ENCODE measurements around the gene PIEZO2.
"Not testable (repeated sequence)": the region's sequence is repeated elsewhere in the genome, so short reads cannot be mapped to it uniquely, and the experiment has no call there.

PIEZO2 gene

DNA sequence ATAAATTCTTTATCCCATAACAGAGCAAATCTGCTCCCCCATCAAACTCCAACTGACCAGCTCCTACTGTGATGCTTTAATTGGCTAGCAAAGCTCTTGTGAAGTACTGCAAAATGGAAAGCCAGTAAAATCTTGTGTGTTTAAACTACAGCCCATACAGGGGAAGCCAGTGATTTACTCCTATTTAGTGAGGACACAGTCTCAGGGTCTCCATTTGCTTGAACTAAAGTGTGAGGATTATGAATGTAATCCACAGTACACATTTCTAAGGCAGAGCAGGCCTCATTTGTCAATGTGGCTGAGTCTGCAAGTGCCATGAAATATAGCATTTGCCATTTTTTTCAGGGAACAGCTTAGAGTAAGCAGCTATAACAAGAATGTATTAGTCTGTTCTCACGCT is 259.3 kb downstream of the PIEZO2 start:
- DNase-seq: no peak

- DNase-seq: no peak
Measured at GRCh38 chr18:10878703-10879102, 270.7 kb downstream of the PIEZO2 start.

DNA sequence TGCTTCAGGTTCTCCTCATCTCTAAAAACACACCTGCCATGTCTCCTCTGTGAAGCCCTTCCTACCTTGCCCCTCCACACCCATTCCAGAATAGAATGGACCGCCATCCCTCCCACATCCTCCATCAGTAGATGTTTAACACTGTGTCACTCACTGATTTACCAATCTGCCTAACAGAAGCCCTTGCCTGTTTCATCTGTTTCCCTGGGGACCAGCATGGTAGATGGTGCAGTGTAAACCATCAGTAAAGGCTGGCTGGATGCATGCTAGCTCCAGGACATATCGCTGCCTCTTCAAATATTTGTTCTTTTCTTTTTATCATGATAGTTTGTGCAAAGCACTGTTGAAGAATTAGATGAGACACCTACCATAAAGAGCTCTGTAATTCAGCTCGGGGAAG is 271.4 kb downstream of the PIEZO2 start:
- DNase-seq: no peak

- DNase-seq: no peak
Measured at GRCh38 chr18:10875811-10876210, 273.6 kb downstream of the PIEZO2 start.

GRCh38 chr18:10872304-10872703 is 277.1 kb downstream of the PIEZO2 start:
- no peak for DNase-seq

GRCh38 chr18:10864722-10865121 is 284.6 kb downstream of the PIEZO2 start:
- no peak for DNase-seq

- no peak for DNase-seq
Measured at GRCh38 chr18:10863026-10863425, 286.3 kb downstream of the PIEZO2 start.

- DNase-seq: no peak
Measured at GRCh38 chr18:10860928-10861327, 288.4 kb downstream of the PIEZO2 start.

DNA sequence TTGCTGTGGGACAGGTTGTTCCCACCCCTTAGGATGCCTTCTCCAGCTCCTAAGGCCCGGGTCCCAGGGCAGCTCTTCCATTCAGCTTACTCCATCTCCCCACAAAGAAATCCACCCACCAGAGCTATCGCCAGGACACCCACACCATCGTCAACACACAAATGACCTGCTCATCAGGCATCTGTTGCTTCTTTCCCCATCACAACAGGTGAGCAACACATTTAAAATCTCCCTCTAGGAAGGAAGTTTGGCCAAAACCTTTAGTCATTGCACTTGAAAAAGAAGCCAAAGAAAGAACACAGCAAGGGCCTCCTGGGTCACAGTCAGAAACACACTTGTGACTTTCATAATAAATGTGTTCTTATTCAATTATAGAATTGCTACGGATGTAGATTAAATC is 289.0 kb downstream of the PIEZO2 start:
- DNase-seq: no peak

DNA sequence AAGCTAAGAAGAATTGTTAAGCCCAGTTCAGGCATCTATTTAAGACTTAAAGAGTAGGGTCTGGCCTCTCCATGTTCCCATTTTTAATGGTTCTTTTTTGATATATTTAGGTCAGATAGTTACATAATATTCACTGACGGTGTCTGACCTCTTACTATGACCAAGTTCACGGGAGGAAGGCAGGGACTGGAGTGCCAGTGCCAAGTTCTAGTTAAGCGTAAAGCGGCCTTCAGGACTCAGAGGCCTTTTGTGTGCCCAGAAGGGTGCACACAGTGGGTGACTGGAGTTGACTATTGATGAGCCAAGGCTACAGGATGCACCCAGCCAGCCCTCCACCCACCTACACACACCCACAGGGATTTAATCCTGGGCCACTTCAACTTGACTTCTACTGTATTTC is 290.9 kb downstream of the PIEZO2 start:
- DNase-seq: no peak

DNA sequence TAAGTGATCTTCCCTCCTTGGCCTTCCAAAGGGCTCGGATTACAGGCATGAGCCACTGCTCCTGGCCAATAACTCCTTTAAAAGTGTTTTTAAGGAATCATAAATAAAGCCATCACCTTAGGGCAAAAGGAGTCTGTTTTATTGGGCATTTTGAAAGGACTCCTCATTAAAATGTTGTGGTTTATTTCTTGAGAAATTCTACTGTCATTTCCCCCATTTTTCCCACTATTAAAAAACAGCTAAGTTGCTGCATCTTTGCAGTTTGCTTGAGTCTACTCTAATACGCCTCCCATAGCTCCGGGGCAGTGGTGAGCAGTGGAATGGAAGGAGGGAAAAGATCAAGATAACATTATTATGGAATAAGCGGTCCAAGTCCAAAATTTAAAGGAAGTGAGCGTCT is 293.2 kb downstream of the PIEZO2 start:
- no peak for DNase-seq

- no peak for DNase-seq
Measured at GRCh38 chr18:10852385-10853303, 296.7 kb downstream of the PIEZO2 start.

DNA sequence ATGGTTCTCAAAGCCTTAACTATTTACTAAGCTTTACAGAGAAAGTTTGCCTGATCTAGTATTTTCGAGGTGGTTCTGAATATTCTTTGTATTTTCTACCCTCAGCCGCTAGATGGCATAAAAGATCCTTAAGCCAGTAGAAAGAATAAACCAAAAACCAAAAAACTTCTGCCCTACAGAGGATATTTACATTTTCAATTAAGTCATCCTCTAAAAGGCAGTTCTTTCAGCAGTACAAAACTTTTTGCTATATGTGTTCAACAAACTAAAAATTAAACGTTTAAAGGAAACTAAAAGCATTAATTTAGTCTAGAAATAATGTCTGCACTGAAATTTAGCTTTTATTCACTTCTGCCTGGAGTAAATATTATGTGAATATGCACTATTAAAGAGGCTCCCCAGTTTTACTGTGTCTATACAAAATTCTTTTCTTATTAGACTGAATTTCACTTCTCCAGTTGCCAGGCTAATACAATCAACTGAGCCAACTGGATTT is 297.5 kb downstream of the PIEZO2 start:
- peak in 1 of 2 experiments; percentile 17 for DNase-seq

DNA sequence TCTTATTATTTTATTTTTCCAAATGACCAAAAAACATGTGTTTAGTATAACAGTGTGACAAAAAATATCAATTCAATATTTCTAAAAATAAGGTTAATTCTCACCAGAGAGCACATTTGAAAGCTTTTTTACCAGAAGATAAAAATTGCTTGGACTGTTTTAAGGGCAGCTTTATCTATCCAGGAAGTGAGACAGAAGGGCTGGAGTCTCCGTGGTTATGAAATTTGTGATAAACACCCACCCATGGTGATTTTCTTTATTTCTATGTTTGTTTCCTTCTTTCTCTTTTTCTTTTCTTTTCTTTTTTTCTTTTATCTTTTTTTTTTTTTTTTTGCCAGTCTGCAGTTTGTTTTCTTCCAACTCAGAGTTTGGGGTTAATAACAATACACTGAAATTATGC is 298.5 kb downstream of the PIEZO2 start:
- DNase-seq: no peak

- DNase-seq: no peak
Measured at GRCh38 chr18:10850216-10850615, 299.2 kb downstream of the PIEZO2 start.

DNA sequence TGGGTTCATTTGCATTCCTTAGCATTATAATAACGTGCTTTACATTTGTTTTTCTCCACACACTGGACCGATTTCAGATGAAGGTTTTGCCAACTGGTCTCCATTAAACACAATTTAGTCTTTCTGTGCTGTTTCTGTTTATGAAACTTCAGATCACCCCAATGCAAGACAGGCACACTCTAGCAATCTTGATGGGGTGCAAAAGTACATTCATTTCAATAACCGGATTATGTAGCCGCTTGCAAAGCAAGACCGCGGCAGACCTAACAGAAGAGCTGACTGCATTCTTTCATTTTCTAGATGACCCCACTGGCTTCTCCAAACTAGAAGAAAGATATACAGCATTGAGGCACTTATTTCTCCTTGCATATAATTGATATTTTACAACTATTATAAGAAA is 301.5 kb downstream of the PIEZO2 start:
- DNase-seq: no peak

GRCh38 chr18:10847408-10847790 is 302.0 kb downstream of the PIEZO2 start:
- DNase-seq: no peak

DNA sequence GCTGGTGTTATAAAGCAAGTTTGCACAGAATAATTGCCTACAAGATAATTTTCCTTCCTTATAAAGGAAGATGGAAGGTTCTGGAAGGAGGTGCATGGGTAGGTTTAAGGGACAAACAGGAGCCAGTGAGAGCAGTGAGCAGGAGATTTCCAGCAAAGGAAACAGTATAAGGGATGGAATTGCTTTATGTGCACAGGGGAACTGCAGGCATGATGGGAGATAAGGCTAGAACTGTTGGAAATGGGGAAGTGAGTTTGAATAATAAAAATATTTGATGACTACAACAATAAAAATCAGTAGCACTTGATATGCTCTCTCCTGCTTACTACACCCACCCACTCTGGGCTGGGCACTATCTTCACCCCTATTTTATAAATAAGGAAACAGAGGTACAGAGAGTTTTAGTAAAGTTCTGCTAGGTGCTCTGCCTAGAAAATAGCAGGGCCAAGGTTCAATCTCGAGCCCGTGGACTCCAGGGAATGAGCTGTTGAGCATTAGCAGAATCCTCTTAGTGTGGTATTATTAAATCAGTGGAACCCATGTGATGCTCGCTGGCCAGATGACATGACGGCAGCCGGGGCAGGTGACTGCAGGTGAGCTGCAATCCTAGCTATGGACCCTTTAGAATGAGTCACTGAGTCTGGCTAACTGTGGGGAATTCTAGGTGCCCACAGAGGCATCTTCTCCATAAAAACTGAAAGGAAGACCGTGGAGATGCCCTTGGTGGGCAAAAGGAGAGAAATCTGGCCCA is 302.5 kb downstream of the PIEZO2 start:
- no peak for DNase-seq

DNA sequence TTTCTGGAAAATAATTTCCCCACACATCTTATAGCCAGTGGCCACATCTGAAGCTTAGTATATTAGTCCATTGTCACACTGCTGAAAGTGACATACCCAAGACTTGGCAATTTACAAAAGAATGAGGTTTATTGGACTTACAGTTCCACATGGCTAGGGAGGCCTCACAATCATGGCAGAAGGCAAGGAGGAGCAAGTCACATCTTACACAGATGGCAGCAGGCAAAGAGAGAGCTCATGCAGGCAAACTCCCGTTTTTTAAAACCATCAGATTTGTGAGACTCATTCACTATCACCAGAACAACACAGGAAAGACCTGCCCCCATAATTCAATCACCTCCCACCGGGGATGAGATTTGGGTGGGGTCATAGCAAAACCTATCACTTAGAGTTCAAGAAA is 303.3 kb downstream of the PIEZO2 start:
- not testable (repeated sequence) for DNase-seq

GRCh38 chr18:10843565-10843964 is 305.8 kb downstream of the PIEZO2 start:
- no peak for DNase-seq

DNA sequence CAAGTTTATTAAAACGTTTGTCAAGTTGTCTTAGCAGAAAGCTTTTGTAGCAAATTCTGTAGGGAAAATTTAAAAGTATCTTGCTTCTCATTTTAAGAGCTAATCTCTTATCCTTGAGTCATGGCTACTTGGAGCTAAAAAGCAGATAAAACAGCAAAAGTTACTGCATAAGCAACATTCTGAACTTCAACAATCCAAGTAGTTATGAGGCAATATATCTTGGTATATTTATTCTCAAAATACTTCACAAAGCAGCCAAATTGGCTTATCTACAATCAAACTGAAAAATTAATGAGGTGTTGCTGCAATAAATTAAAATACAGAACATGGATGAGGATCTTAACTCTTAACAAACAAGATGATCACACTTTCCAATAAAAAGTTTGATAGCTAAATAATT is 306.5 kb downstream of the PIEZO2 start:
- no peak for DNase-seq

- DNase-seq: no peak
Measured at GRCh38 chr18:10842371-10842770, 307.0 kb downstream of the PIEZO2 start.

DNA sequence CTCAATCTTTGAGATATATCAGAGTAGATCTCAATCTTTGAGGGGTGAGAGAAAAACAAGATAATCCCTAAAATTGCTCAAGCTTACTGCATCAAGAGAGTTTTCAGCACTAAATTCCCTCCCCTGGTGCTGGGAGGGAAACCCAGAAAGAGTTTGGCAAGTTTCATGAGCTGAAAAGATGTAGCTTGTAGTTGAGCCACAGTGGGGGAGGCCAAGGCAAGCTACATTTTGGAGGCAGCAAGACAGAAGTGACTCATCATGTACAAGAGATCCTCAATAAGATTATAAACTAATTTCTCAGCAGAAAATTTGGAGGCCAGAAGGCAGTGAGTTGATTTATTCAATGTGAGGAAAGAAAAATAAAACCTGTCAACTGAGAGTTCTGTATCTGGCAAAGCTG is 308.2 kb downstream of the PIEZO2 start:
- DNase-seq: no peak

GRCh38 chr18:10840743-10841142 is 308.6 kb downstream of the PIEZO2 start:
- no peak for DNase-seq

Data from NCI-H1930 (cell line).